Medulla oblongata (tissue), 1 donor: ENCODE data around the gene MAP7D2.

ENCODE experiments used
- DNase-seq: peaks from one replicate; pipeline ENCODE4 v3.0.0-alpha.2; 2015; ENCODE audit errors: extremely low spot score

The MAP7D2 gene

DNA sequence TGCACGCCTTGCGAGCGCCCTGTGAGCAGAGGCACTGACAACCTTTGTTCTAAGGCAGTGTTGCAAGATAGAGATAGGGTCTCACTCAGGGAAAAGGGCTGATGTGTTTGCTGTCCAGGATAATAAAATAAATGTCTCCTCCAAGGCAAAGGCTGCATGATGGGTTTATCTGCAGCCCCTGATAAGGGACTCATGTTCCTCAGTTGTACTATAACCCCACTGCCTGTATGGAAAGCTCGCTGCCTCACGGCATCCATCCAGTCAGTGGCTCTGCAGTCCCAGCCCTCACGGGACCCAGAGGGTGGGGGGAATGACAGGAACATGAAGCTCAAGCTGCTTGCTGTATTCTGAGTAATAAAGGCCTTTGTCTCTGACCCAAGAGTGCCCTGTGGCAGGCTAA lies 148.4 kb downstream of the MAP7D2 start:
- DNase-seq, result peak; percentile 29

DNA sequence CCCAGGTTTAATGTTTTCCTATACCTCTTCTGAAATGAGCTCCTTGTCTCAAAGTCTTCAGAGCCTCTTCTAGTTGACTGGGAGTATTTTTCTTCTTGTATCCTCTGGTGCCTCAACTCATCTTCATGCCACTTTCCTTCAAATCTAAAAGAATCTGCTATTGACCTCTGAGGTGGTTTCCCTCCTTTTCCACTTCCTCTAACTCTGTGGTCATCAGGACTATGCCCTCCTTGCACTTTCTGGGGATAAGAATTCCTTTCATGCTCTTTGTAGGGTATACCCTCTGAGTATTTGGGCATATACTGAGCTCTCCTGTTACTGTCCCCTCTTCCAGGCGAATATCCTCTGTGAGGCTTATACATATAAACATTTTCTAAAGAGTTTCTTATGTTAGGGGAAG lies 150.7 kb downstream of the MAP7D2 start:
- no peak for DNase-seq

DNA sequence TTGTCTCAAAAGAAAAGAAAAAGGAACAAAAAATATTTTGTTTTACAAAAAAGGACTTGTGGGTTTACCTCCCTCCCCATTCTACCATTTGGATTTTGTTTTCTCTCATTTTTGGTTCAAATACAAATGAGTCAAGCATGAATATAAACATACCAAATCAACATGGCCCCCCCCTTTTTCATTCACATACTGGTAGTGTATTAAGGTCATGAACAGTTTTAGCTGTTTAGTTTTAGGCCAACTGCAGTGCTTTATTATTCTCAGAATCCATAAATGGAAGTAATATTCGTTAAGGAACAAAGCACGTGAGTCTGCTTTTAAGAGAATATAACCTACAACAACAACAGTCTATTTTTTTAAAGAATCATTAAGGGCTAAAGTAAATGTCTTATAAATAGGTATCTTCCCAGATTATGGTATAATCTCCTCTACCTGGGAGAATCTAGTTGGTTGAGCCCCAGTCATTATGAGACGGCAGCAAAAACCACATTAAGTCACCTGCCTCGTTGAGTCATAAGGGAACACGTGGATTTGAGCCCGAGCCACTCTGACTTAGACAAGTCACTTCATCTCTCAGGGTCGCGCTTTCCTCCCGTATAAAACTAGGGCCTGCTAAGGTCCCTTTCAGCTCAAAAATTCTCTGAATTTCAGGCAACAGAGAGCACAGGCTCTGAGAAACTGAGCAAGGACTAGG lies 152.5 kb downstream of the MAP7D2 start:
- no peak for DNase-seq

DNA sequence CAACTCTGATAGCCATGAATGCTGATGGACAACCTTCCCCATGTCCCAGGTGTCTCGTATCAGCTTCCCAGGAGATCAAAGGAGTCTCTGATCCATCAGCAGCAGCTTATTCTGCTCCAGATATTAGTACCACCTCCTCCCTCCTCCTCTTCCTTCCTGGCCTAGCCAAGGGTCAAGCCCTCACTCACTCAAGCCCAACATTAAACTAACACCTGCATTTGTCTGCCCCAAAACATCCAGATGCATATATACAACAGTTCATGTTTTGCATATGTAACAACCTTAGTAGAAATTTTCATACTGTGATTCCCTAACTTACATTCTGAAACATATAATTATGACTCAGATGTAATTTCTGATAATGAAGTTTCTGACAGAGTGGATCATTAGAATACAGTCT lies 155.8 kb downstream of the MAP7D2 start:
- DNase-seq, result no peak

DNA sequence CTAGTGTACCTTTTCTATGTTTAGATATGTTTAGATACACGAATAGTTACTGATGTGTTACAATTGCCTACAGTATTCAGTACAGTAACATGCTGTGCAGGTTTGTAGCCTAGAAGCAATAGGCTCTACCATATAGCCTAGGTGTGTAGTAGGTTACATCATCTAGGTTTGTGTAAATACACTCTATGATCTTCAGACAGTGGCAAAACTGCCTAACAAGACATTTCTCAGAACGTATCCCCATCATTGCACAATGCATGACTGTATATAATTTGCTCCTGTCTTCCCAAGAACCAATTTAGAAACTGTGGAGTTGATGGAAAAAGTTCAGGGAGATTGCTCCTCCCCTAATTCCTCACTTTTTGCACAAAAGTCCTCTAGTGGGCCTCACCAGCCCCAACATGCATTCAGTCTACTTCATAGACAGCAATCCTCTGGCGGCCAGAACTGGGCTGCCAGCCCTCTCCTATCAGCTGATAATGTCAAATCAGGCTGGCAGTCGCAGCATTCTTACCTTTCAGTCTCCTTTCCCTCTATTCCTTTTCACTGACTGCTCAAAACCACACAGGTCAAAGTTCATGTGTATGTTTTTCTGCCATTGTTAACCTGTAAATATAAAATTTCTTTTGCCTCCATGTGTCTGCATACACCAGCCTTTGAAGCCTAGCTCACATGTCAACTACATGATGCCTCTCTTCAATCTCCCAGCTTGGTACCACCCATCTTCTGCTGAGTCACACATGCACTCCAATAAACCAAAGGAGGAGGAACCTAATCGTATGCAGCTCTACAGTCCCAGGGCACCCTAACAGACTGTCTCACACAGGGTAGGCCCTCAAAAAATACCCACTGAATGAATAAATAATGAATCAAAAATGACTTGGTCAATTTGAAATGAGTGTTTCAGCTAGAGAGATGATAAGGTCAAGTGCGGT lies 157.9 kb downstream of the MAP7D2 start:
- DNase-seq, result no peak

DNA sequence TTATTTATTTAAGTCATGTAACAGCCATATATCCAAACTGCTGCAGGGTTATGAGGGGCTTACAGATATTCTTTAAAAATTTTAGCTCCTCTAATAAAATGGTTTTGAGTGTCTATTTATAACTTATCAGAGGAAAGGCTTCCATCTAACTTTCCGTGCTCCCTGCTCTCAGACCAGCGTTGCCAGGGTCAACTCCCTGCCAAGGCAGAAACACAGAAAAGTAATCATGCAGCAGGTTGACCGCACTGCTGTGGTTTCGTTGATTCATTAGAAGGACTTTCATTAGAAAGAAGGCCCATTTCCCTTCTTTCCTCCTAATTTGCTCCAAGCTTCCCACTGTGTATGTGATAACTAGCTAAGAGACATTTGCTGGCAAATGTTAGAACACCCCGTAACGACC lies 159.8 kb downstream of the MAP7D2 start:
- no peak for DNase-seq
